BE2C (cell line): ENCODE results near the gene CAMK1D.

Experiments
- DNase-seq: peaks from one replicate; pipeline ENCODE4 v3.0.0-alpha.2; 2020
- H3K27me3 ChIP-seq: fragments of 250-450 bp; sonication (Bioruptor Pico); 2 replicates; pipeline ENCODE4 v1.5.1; 2020; ENCODE audit warnings: mild to moderate bottlenecking
- H3K36me3 ChIP-seq: fragments of 250-450 bp; sonication (Bioruptor Pico); 2 replicates; pipeline ENCODE4 v1.5.1; 2020; ENCODE audit warnings: mild to moderate bottlenecking
- H3K4me1 ChIP-seq: fragments of 250-450 bp; sonication (Bioruptor Pico); 2 replicates; pipeline ENCODE4 v1.5.1; 2020
- H3K4me3 ChIP-seq: 2 replicates; pipeline ENCODE4 v1.5.1; 2011; ENCODE audit warnings: low read depth, low read length
- H3K9me3 ChIP-seq: fragments of 250-450 bp; sonication (Bioruptor Pico); 2 replicates; pipeline ENCODE4 v1.5.1; 2020
- CTCF ChIP-seq: IDR thresholded peaks from 2 replicates; pipeline ENCODE4 v1.5.1; 2012; ENCODE audit warnings: mild to moderate bottlenecking, low read depth, low read length

Gene CAMK1D

GRCh38 chr10:12507165-12507850 lies 158.0 kb downstream of the CAMK1D start:
- Histone ChIP-seq H3K36me3 (no peaks in the 10 kb centered on the region), H3K27me3 (no peaks in the 10 kb centered on the region), H3K9me3 (no peaks in the 10 kb centered on the region), H3K4me3 (no peak overlapping the region), H3K4me1 (no peaks in the 10 kb centered on the region)
- TF ChIP-seq CTCF = no peak
- no peak for DNase-seq

- no peak overlapping the region for H3K4me3 ChIP-seq
- no peaks in the 10 kb centered on the region for H3K9me3 ChIP-seq
- H3K36me3 ChIP-seq = no peaks in the 10 kb centered on the region
- no peaks in the 10 kb centered on the region for H3K27me3 ChIP-seq
- no peak for DNase-seq
- TF ChIP-seq CTCF = no peak
- no peaks in the 10 kb centered on the region for H3K4me1 ChIP-seq
Observed at GRCh38 chr10:12508165-12508564, 158.8 kb downstream of the CAMK1D start.

GRCh38 chr10:12509016-12509793 lies 159.9 kb downstream of the CAMK1D start:
- Histone ChIP-seq H3K36me3 (no peaks in the 10 kb centered on the region), H3K4me1 (peaks cover 5% of the 10 kb centered on the region), H3K27me3 (no peaks in the 10 kb centered on the region), H3K4me3 (no peak overlapping the region), H3K9me3 (no peaks in the 10 kb centered on the region)
- no peak for TF ChIP-seq CTCF
- DNase-seq = no peak

GRCh38 chr10:12509794-12510100 lies 160.4 kb downstream of the CAMK1D start:
- DNase-seq = no peak
- Histone ChIP-seq H3K4me3 (no peak overlapping the region), H3K27me3 (no peaks in the 10 kb centered on the region), H3K4me1 (peaks cover 7% of the 10 kb centered on the region), H3K9me3 (no peaks in the 10 kb centered on the region), H3K36me3 (no peaks in the 10 kb centered on the region)
- no peak for TF ChIP-seq CTCF

- no peaks in the 10 kb centered on the region for H3K9me3 ChIP-seq
- no peaks in the 10 kb centered on the region for H3K36me3 ChIP-seq
- H3K27me3 ChIP-seq = no peaks in the 10 kb centered on the region
- DNase-seq = no peak
- H3K4me3 ChIP-seq = no peak overlapping the region
- H3K4me1 ChIP-seq = peaks cover 7% of the 10 kb centered on the region
- TF ChIP-seq CTCF = no peak
Observed at GRCh38 chr10:12510501-12510941, 161.2 kb downstream of the CAMK1D start.

- H3K4me3 ChIP-seq = no peak overlapping the region
- H3K36me3 ChIP-seq = no peaks in the 10 kb centered on the region
- H3K27me3 ChIP-seq = no peaks in the 10 kb centered on the region
- TF ChIP-seq CTCF = no peak
- DNase-seq = no peak
- peaks cover 7% of the 10 kb centered on the region for H3K4me1 ChIP-seq
- H3K9me3 ChIP-seq = no peaks in the 10 kb centered on the region
Observed at GRCh38 chr10:12510984-12511383, 161.6 kb downstream of the CAMK1D start.
